ENCODE data around the gene MCC.

- TF ChIP-seq CTCF (IDR thresholded peaks at IDR 0.05) (no peak), POLR2A (IDR thresholded peaks at IDR 0.05) (no peak)
Observed at GRCh38 chr5:113446358-113446927, 41.8 kb downstream of the MCC start.
